GM12892 (cell line): ENCODE measurements around the gene CBS.
"Not testable (repeated sequence)": the region's sequence is repeated elsewhere in the genome, so short reads cannot be mapped to it uniquely, and the experiment has no call there.

ENCODE experiments used
- POLR2A ChIP-seq: IDR thresholded peaks from 2 replicates; pipeline ENCODE4 v1.6.1; 2011; ENCODE audit warnings: low read depth, low read length, control low read depth
- POLR2AphosphoS5 ChIP-seq: IDR thresholded peaks from 2 replicates; pipeline ENCODE4 v1.6.1; 2011; ENCODE audit warnings: low read depth, low read length, control low read depth

DNA sequence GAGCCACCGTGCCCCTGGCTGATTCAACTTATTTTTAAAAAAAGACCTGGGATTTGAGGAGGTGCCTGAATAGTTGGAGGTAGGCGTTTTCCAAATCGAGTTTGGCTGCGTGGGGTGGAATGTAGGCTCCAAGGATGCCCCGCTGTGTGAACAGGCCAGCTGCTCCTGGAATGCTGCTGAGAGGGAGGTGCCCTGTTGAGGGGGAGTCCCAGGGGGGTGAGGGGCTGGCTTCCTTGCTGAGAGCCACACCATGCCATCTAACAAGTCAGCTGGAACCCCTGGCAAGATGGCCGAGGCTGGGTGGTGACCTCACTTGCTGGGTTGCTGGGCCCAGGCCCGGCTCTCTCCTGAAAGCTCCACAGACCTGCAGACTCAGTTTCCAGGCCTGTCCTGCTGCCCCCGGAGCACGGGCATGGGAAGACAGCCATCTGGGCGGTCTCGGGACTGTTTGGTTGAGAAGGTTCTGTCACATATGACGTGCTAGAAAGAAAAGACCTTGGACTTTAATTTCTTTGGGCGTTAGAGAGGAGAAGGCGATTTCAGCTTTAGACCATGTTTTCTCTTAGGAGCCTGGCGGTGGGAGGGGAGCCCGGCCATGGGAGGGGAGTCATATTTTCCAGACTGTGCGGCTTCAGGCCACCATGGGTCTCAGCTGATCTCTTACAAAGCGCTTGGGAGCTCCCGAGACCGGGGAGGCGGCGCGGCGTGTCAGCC is 7.1 kb upstream of the CBS start:
- not testable (repeated sequence) for TF ChIP-seq POLR2AphosphoS5, POLR2A
